ENCODE data around the gene RAP1GAP2.
A peak's percentile ranks its signal among the peaks of the same experiment; 100 is the strongest.

The RAP1GAP2 gene

GRCh38 chr17:2909175-2909845 lies 113.1 kb downstream of the RAP1GAP2 start:
- peak; percentile 42; the same call in 1 of the 2 replicates for TF ChIP-seq KLF1 (tag by site-specific recombination; IDR thresholded peaks at IDR 0.05)
- TF ChIP-seq REPIN1 (tag by site-specific recombination; IDR thresholded peaks at IDR 0.05; ENCODE audit: low read depth): no peak
- no peak overlapping the region for H3K27ac ChIP-seq (ENCODE audit: extremely low read depth, low read depth, low read length)
- H3K36me3 ChIP-seq (ENCODE audit: control insufficient read depth in 2 of 2, insufficient read depth in 1 of 2, low read length in 2 of 2): no peaks in the 10 kb centered on the region
- POLR2A ChIA-PET: no interaction called here
- no peak overlapping the region for H3K4me3 ChIP-seq (ENCODE audit: low read depth, low read length)
- H3K9me3 ChIP-seq (ENCODE audit: control insufficient read depth, insufficient read depth, low read depth, low read length): no peaks in the 10 kb centered on the region
- H3K4me1 ChIP-seq (ENCODE audit: control insufficient read depth, insufficient read depth, low read length): no peaks in the 10 kb centered on the region
- CTCF ChIA-PET: interaction anchor here (1.0 kb wide), 1 partner anchor 11 kb away, joined by 3 read pairs; no protein-coding TSS in a partner anchor

- H3K4me3 ChIP-seq (ENCODE audit: low read depth, low read length): no peak overlapping the region
- CTCF ChIA-PET: interaction anchor here (1.0 kb wide), 1 partner anchor 11 kb away, joined by 3 read pairs; no protein-coding TSS in a partner anchor
- no peak overlapping the region for H3K27ac ChIP-seq (ENCODE audit: extremely low read depth, low read depth, low read length)
- no peaks in the 10 kb centered on the region for H3K4me1 ChIP-seq (ENCODE audit: control insufficient read depth, insufficient read depth, low read length)
- no peaks in the 10 kb centered on the region for H3K36me3 ChIP-seq (ENCODE audit: control insufficient read depth in 2 of 2, insufficient read depth in 1 of 2, low read length in 2 of 2)
- POLR2A ChIA-PET: no interaction called here
- H3K9me3 ChIP-seq (ENCODE audit: control insufficient read depth, insufficient read depth, low read depth, low read length): no peaks in the 10 kb centered on the region
- no peak for TF ChIP-seq ZNF214 (tag by site-specific recombination; IDR thresholded peaks at IDR 0.05; ENCODE audit: borderline replicate concordance)
- TF ChIP-seq PRDM4 (tag by site-specific recombination; IDR thresholded peaks at IDR 0.05): no peak
- TF ChIP-seq ZNF513 (tag by site-specific recombination; IDR thresholded peaks at IDR 0.05): no peak
- TF ChIP-seq KLF17 (tag by site-specific recombination; IDR thresholded peaks at IDR 0.05): no peak
- TF ChIP-seq ZBTB11 (tag by site-specific recombination; conservative IDR thresholded peaks at IDR 0.05; ENCODE audit: low read depth): no peak
- TF ChIP-seq ZFHX2 (tag by site-specific recombination; conservative IDR thresholded peaks at IDR 0.05): no peak
- no peak for TF ChIP-seq ZNF211 (tag by site-specific recombination; IDR thresholded peaks at IDR 0.05; ENCODE audit: low read depth)
- no peak for TF ChIP-seq ZNF426 (tag by site-specific recombination; IDR thresholded peaks at IDR 0.05)
- no peak for TF ChIP-seq ZNF510 (tag by site-specific recombination; IDR thresholded peaks at IDR 0.05; ENCODE audit: insufficient replicate concordance)
- no peak for TF ChIP-seq MEIS1 (CRISPR knock-in tag; IDR thresholded peaks at IDR 0.05; ENCODE audit: borderline replicate concordance)
- TF ChIP-seq ZNF791 (tag by site-specific recombination; IDR thresholded peaks at IDR 0.05): no peak
- TF ChIP-seq ZBTB10 (tag by site-specific recombination; IDR thresholded peaks at IDR 0.05): no peak
- no peak for TF ChIP-seq ZNF514 (tag by site-specific recombination; IDR thresholded peaks at IDR 0.05)
- TF ChIP-seq ZNF416 (tag by site-specific recombination; IDR thresholded peaks at IDR 0.05): no peak
- TF ChIP-seq ZNF394 (tag by site-specific recombination; IDR thresholded peaks at IDR 0.05; ENCODE audit: borderline replicate concordance): no peak
Measured at GRCh38 chr17:2909846-2910234, 113.6 kb downstream of the RAP1GAP2 start.
